OCI-LY1 (cell line): ENCODE data around the gene ZNF726.
"Not testable (repeated sequence)": the region's sequence is repeated elsewhere in the genome, so short reads cannot be mapped to it uniquely, and the experiment has no call there.

Experiments
- H2AFZ ChIP-seq: fragments of 200-600 bp; sonication (generic), shearing (Covaris generic); 2 replicates; pipeline ENCODE4 v1.6.0; 2014; ENCODE audit warnings: antibody characterized with exemption, mild to moderate bottlenecking, low read length
- H3F3A ChIP-seq: fragments of 200-600 bp; sonication (generic), shearing (Covaris generic); 2 replicates; pipeline ENCODE4 v1.6.0; 2014; ENCODE audit warnings: mild to moderate bottlenecking, antibody characterized with exemption, low read length, moderate library complexity; ENCODE audit not compliant: insufficient read depth
- H3K27ac ChIP-seq: fragments of 200-600 bp; sonication (generic); 2 replicates; pipeline ENCODE4 v1.5.1; 2014; ENCODE audit warnings: low read length, mixed run types, mild to moderate bottlenecking, low read depth; ENCODE audit not compliant: poor library complexity, severe bottlenecking
- H3K27me3 ChIP-seq: fragments of 200-600 bp; sonication (generic); 2 replicates; pipeline ENCODE4 v1.6.0; 2014; ENCODE audit warnings: antibody characterized with exemption, mild to moderate bottlenecking, low read length, moderate library complexity; ENCODE audit not compliant: insufficient read depth
- H3K36me3 ChIP-seq: fragments of 200-600 bp; sonication (generic); 2 replicates; pipeline ENCODE4 v1.6.1; 2014; ENCODE audit warnings: mild to moderate bottlenecking, antibody characterized with exemption, low read length, moderate library complexity, mixed read lengths; ENCODE audit not compliant: insufficient read depth
- H3K4me1 ChIP-seq: fragments of 200-600 bp; sonication (generic); 2 replicates; pipeline ENCODE4 v1.5.1; 2014; ENCODE audit warnings: mild to moderate bottlenecking, low read length, moderate library complexity; ENCODE audit not compliant: insufficient read depth, severe bottlenecking
- H3K4me2 ChIP-seq: fragments of 200-600 bp; sonication (generic), shearing (Covaris generic); 2 replicates; pipeline ENCODE4 v1.6.1; 2014; ENCODE audit warnings: low read length
- H3K4me3 ChIP-seq: fragments of 200-600 bp; sonication (generic); 2 replicates; pipeline ENCODE4 v1.5.1; 2014; ENCODE audit warnings: low read length, low read depth, mild to moderate bottlenecking, mixed read lengths; ENCODE audit not compliant: poor library complexity, severe bottlenecking
- H3K79me2 ChIP-seq: fragments of 200-600 bp; shearing (Covaris generic); 2 replicates; pipeline ENCODE4 v1.6.1; 2016; ENCODE audit warnings: mixed run types, low read length, mixed read lengths; ENCODE audit not compliant: insufficient read depth
- H3K9ac ChIP-seq: fragments of 200-600 bp; sonication (generic), shearing (Covaris generic); 2 replicates; pipeline ENCODE4 v1.6.1; 2014; ENCODE audit warnings: mild to moderate bottlenecking, low read length, mixed read lengths
- H3K9me2 ChIP-seq: fragments of 200-600 bp; sonication (generic), shearing (Covaris generic); 2 replicates; pipeline ENCODE4 v1.6.1; 2014; ENCODE audit warnings: low read depth, mild to moderate bottlenecking, low read length, mixed read lengths
- H3K9me3 ChIP-seq: fragments of 200-600 bp; shearing (Covaris generic); 2 replicates; pipeline ENCODE4 v1.6.1; 2014; ENCODE audit warnings: low read length, mixed read lengths
- H4K20me1 ChIP-seq: fragments of 200-600 bp; sonication (generic), shearing (Covaris generic); 2 replicates; pipeline ENCODE4 v1.6.0; 2016; ENCODE audit warnings: mild to moderate bottlenecking, low read length; ENCODE audit not compliant: insufficient read depth
- CTCF ChIP-seq: fragments of 200-600 bp; sonication (generic), shearing (Covaris generic); IDR thresholded peaks from 2 replicates; pipeline ENCODE4 v1.5.1; 2017; ENCODE audit warnings: mild to moderate bottlenecking, antibody characterized with exemption, low read length, moderate library complexity, mixed read lengths
- EZH2 ChIP-seq: fragments of 200-600 bp; sonication (generic), shearing (Covaris generic); IDR thresholded peaks from 2 replicates; pipeline ENCODE4 v1.8.0; 2017; ENCODE audit warnings: borderline replicate concordance, mixed run types, mild to moderate bottlenecking, antibody characterized with exemption, low read length, moderate library complexity, mixed read lengths

Gene ZNF726

GRCh38 chr19:23964334-23964733, 49.6 kb downstream of the ZNF726 start:
- not testable (repeated sequence) for H3K9me3 ChIP-seq, H3K79me2 ChIP-seq

GRCh38 chr19:23969630-23970029, 54.9 kb downstream of the ZNF726 start:
- Histone ChIP-seq H3K9me2 (no peaks in the 10 kb centered on the region), H2AFZ (no peak overlapping the region), H3F3A (no peaks in the 10 kb centered on the region), H3K36me3 (no peaks in the 10 kb centered on the region), H4K20me1 (no peaks in the 10 kb centered on the region), H3K27ac (no peak overlapping the region), H3K27me3 (no peaks in the 10 kb centered on the region), H3K4me1 (no peaks in the 10 kb centered on the region), H3K9me3 (no peaks in the 10 kb centered on the region), H3K4me2 (no peak overlapping the region), H3K4me3 (no peak overlapping the region), H3K79me2 (no peaks in the 10 kb centered on the region), H3K9ac (no peak overlapping the region)
- no peak for TF ChIP-seq EZH2
- TF ChIP-seq CTCF, result no peak

More at GRCh38 chr19:23964334-23964733, 49.6 kb downstream of the ZNF726 start:
- H4K20me1 ChIP-seq, H3K4me1 ChIP-seq, H3F3A ChIP-seq, H3K9ac ChIP-seq, H3K36me3 ChIP-seq, H3K27me3 ChIP-seq, H3K9me2 ChIP-seq, H2AFZ ChIP-seq, H3K27ac ChIP-seq, H3K4me3 ChIP-seq, H3K4me2 ChIP-seq: not testable (repeated sequence)

GRCh38 chr19:23971598-23971997, 56.9 kb downstream of the ZNF726 start:
- no peak overlapping the region for H3K27ac ChIP-seq
- no peak overlapping the region for H3K4me2 ChIP-seq
- H3K79me2 ChIP-seq, result no peaks in the 10 kb centered on the region
- H3K9me3 ChIP-seq, result no peaks in the 10 kb centered on the region
- H3F3A ChIP-seq, result no peaks in the 10 kb centered on the region
- H4K20me1 ChIP-seq, result no peaks in the 10 kb centered on the region
- no peaks in the 10 kb centered on the region for H3K4me1 ChIP-seq
- TF ChIP-seq CTCF (no peak), EZH2 (no peak)
- H2AFZ ChIP-seq, result no peak overlapping the region
- no peaks in the 10 kb centered on the region for H3K27me3 ChIP-seq
- H3K9me2 ChIP-seq, result no peaks in the 10 kb centered on the region
- no peak overlapping the region for H3K9ac ChIP-seq
- no peak overlapping the region for H3K4me3 ChIP-seq
- H3K36me3 ChIP-seq, result no peaks in the 10 kb centered on the region

GRCh38 chr19:23972161-23972560, 57.5 kb downstream of the ZNF726 start:
- Histone ChIP-seq H4K20me1 (no peaks in the 10 kb centered on the region), H3K4me3 (no peak overlapping the region), H3K9ac (no peak overlapping the region), H3K27me3 (no peaks in the 10 kb centered on the region), H3F3A (no peaks in the 10 kb centered on the region), H3K79me2 (no peaks in the 10 kb centered on the region), H3K9me2 (no peaks in the 10 kb centered on the region), H3K9me3 (no peaks in the 10 kb centered on the region), H3K36me3 (no peaks in the 10 kb centered on the region), H3K4me1 (no peaks in the 10 kb centered on the region), H2AFZ (no peak overlapping the region), H3K4me2 (no peak overlapping the region), H3K27ac (no peak overlapping the region)
- no peak for TF ChIP-seq CTCF
- TF ChIP-seq EZH2, result no peak
